VCaP (cell line): ENCODE measurements around the gene MGAT5.

Source experiments
- H3K27ac ChIP-seq: fragments of 450-650 bp; 2 replicates; pipeline ENCODE4 v1.5.1; 2017
- CTCF ChIP-seq: fragments of 450-650 bp; conservative IDR thresholded peaks from 2 replicates; pipeline ENCODE4 v1.5.1; 2017; ENCODE audit warnings: mild to moderate bottlenecking, moderate library complexity

Gene MGAT5

GRCh38 chr2:134500211-134500935, 246.5 kb downstream of the MGAT5 start:
- TF ChIP-seq CTCF: no peak
- no peak overlapping the region for H3K27ac ChIP-seq

GRCh38 chr2:134501476-134502091, 247.7 kb downstream of the MGAT5 start:
- no peak for TF ChIP-seq CTCF
- H3K27ac ChIP-seq: no peak overlapping the region

- no peak overlapping the region for H3K27ac ChIP-seq
- TF ChIP-seq CTCF: no peak
These were observed 248.2 kb downstream of the MGAT5 start for GRCh38 chr2:134502104-134502503.
